H9 (cell line): ENCODE measurements around the gene CENPP. TPM values are rescaled to one million over a fixed set of nuclear protein-coding genes. Genes with fewer than 3 reads are reported as not detected.

Source experiments
- DNase-seq: peaks from one replicate; pipeline ENCODE4 v3.0.0-alpha.2; 2017
- H2AFZ ChIP-seq: one replicate; pipeline ENCODE4 v1.6.1; 2013; ENCODE audit warnings: mild to moderate bottlenecking, low read length, control low read depth, moderate library complexity
- H2AK5ac ChIP-seq: 2 replicates; pipeline ENCODE4 v1.6.1; 2013; ENCODE audit warnings: low read length, control low read depth, mixed read lengths; ENCODE audit not compliant: insufficient read length
- H2BK120ac ChIP-seq: one replicate; pipeline ENCODE4 v1.6.1; 2013; ENCODE audit warnings: low read depth, mild to moderate bottlenecking, low read length, control low read depth, inconsistent platforms; ENCODE audit not compliant: poor library complexity, severe bottlenecking
- H2BK12ac ChIP-seq: 2 replicates; pipeline ENCODE4 v1.6.1; 2013; ENCODE audit warnings: low read length, control low read depth, mixed read lengths, low read depth; ENCODE audit not compliant: insufficient read length
- H2BK15ac ChIP-seq: 2 replicates; pipeline ENCODE4 v1.6.1; 2013; ENCODE audit warnings: low read depth, low read length, control low read depth
- H2BK20ac ChIP-seq: one replicate; pipeline ENCODE4 v1.6.1; 2013; ENCODE audit warnings: low read depth, mild to moderate bottlenecking, low read length, control low read depth, inconsistent platforms; ENCODE audit not compliant: poor library complexity, severe bottlenecking
- H2BK5ac ChIP-seq: 2 replicates; pipeline ENCODE4 v1.6.1; 2013; ENCODE audit warnings: low read length, control low read depth, mixed read lengths; ENCODE audit not compliant: insufficient read length
- H3K14ac ChIP-seq: 2 replicates; pipeline ENCODE4 v1.6.1; 2013; ENCODE audit warnings: low read length, control low read depth; ENCODE audit not compliant: insufficient read depth
- H3K18ac ChIP-seq: 2 replicates; pipeline ENCODE4 v1.6.1; 2013; ENCODE audit warnings: low read depth, mild to moderate bottlenecking, mixed read lengths, low read length, control low read depth; ENCODE audit not compliant: insufficient read length
- H3K23ac ChIP-seq: 2 replicates; pipeline ENCODE4 v1.6.1; 2013; ENCODE audit warnings: low read length, control low read depth, mixed read lengths, low read depth; ENCODE audit not compliant: insufficient read length
- H3K23me2 ChIP-seq: 2 replicates; pipeline ENCODE4 v1.6.1; 2013; ENCODE audit warnings: low read depth, mild to moderate bottlenecking, mixed read lengths, low read length, control low read depth; ENCODE audit not compliant: insufficient read length, poor library complexity, severe bottlenecking
- H3K27ac ChIP-seq: 2 replicates; pipeline ENCODE4 v1.5.1; 2013; ENCODE audit warnings: low read length, control low read depth, mixed read lengths, low read depth; ENCODE audit not compliant: insufficient read length
- H3K27me3 ChIP-seq: 2 replicates; pipeline ENCODE4 v1.6.1; 2013; ENCODE audit warnings: low read length, control low read depth, inconsistent platforms; ENCODE audit not compliant: insufficient read depth
- H3K4ac ChIP-seq: 2 replicates; pipeline ENCODE4 v1.6.1; 2013; ENCODE audit warnings: low read depth, mild to moderate bottlenecking, control low read depth, inconsistent platforms, low read length, moderate library complexity
- H3K4me1 ChIP-seq: 2 replicates; pipeline ENCODE4 v1.6.1; 2013; ENCODE audit warnings: low read length, control low read depth, inconsistent platforms; ENCODE audit not compliant: insufficient read depth
- H3K4me2 ChIP-seq: 2 replicates; pipeline ENCODE4 v1.6.1; 2013; ENCODE audit warnings: low read length, control low read depth, mixed read lengths; ENCODE audit not compliant: insufficient read length, insufficient read depth
- H3K56ac ChIP-seq: 2 replicates; pipeline ENCODE4 v1.6.1; 2013; ENCODE audit warnings: low read depth, mild to moderate bottlenecking, mixed read lengths, low read length, control low read depth; ENCODE audit not compliant: insufficient read length
- H3K79me1 ChIP-seq: 2 replicates; pipeline ENCODE4 v1.6.1; 2013; ENCODE audit warnings: low read depth, mild to moderate bottlenecking, moderate library complexity, low read length, control low read depth, inconsistent platforms; ENCODE audit not compliant: insufficient read depth, poor library complexity, severe bottlenecking
- H3K79me2 ChIP-seq: 2 replicates; pipeline ENCODE4 v1.6.1; 2013; ENCODE audit warnings: low read length, control low read depth, inconsistent platforms; ENCODE audit not compliant: insufficient read depth
- H3K9ac ChIP-seq: 2 replicates; pipeline ENCODE4 v1.6.1; 2013; ENCODE audit warnings: low read length, control low read depth, mixed read lengths; ENCODE audit not compliant: insufficient read length; ENCODE audit errors: extremely low read depth
- H3K9me3 ChIP-seq: one replicate; pipeline ENCODE4 v1.6.1; 2013; ENCODE audit warnings: low read depth, low read length, inconsistent platforms; ENCODE audit not compliant: control insufficient read depth
- H3T11ph ChIP-seq: one replicate; pipeline ENCODE4 v1.6.1; 2013; ENCODE audit warnings: mild to moderate bottlenecking, low read length, control low read depth, inconsistent platforms
- H4K20me1 ChIP-seq: one replicate; pipeline ENCODE4 v1.6.1; 2013; ENCODE audit not compliant: control insufficient read depth, insufficient read length, insufficient read depth
- H4K5ac ChIP-seq: 2 replicates; pipeline ENCODE4 v1.6.1; 2013; ENCODE audit warnings: low read depth, mild to moderate bottlenecking, mixed read lengths, low read length, control low read depth; ENCODE audit not compliant: insufficient read length
- H4K8ac ChIP-seq: replicated peaks from 2 replicates; pipeline ENCODE4 v1.6.1; 2013; ENCODE audit warnings: low read length, control low read depth, mixed read lengths, low read depth; ENCODE audit not compliant: insufficient read length
- H4K91ac ChIP-seq: 2 replicates; pipeline ENCODE4 v1.6.1; 2013; ENCODE audit warnings: low read depth, mild to moderate bottlenecking, moderate library complexity, mixed read lengths, low read length, control low read depth; ENCODE audit not compliant: insufficient read length
- H3K27ac Mint-ChIP-seq, 3 experiments: 2 replicates in 2 of 3; 3 replicates in 1 of 3; pipeline ENCODE4 v1.8.0; 2020 to 2021; ENCODE audit warnings: mixed read lengths in 3 of 3, mild to moderate bottlenecking in 1 of 3, moderate library complexity in 1 of 3
- H3K27me3 Mint-ChIP-seq: 2 replicates; pipeline ENCODE4 v1.8.0; 2021; ENCODE audit warnings: low read depth, mild to moderate bottlenecking, moderate library complexity, mixed read lengths
- H3K36me3 Mint-ChIP-seq, 3 experiments: 2 replicates in 2 of 3; 3 replicates in 1 of 3; pipeline ENCODE4 v1.8.0; 2020 to 2021; ENCODE audit warnings: low read depth in 3 of 3, mixed read lengths in 3 of 3; ENCODE audit not compliant: insufficient read depth in 1 of 3
- H3K4me1 Mint-ChIP-seq, 2 experiments: 2 replicates each; pipeline ENCODE4 v1.8.0; 2020; ENCODE audit warnings: mixed read lengths in 2 of 2
- H3K4me3 Mint-ChIP-seq, 2 experiments: 2 replicates in 1 of 2; 3 replicates in 1 of 2; pipeline ENCODE4 v1.8.0; 2020 to 2021; ENCODE audit warnings: mild to moderate bottlenecking in 2 of 2, mixed read lengths in 2 of 2, moderate library complexity in 1 of 2
- H3K9me3 Mint-ChIP-seq, 2 experiments: 2 replicates in 1 of 2; 3 replicates in 1 of 2; pipeline ENCODE4 v1.8.0; 2020; ENCODE audit warnings: mild to moderate bottlenecking in 2 of 2, mixed read lengths in 2 of 2, moderate library complexity in 1 of 2
- WGBS: extraction: QIAGEN DNeasy Blood & Tissue Kit; methylation state at CpG from one replicate; pipeline ENCODE4 v1.1.7; 2013; ENCODE audit warnings: missing lambda C conversion rate, low lambda C conversion rate, mixed read lengths; ENCODE audit not compliant: insufficient read length; ENCODE audit errors: extremely low coverage; 5-methylcytosine and 5-hydroxymethylcytosine counted together
- total RNA-seq: library from RNA; stranded (reverse); gene quantifications from 2 replicates; pipeline ENCODE4 v1.2.1, GENCODE V29; 2021
- TF ChIP-seq, protein P1 (sequence below): fragments of 200-600 bp; sonication (generic); conservative IDR thresholded peaks from 3 replicates; pipeline ENCODE4 v1.8.0; 2021; ENCODE audit warnings: antibody characterized with exemption, mild to moderate bottlenecking

Gene CENPP
- total RNA-seq, 1 experiment from 2014 or later, result 9.1 TPM

GRCh38 chr9:92359394-92359995 is 33.7 kb downstream of the CENPP start:
- Histone ChIP-seq H2AK5ac (no peak overlapping the region), H3K27me3 (no peaks in the 10 kb centered on the region), H2BK5ac (no peak overlapping the region), H3K56ac (no peak overlapping the region), H3K9ac (no peak overlapping the region), H3K79me1 (no peaks in the 10 kb centered on the region), H4K91ac (no peak overlapping the region), H3K4ac (no peak overlapping the region), H2BK120ac (no peak overlapping the region), H3K9me3 (no peaks in the 10 kb centered on the region), H4K20me1 (no peaks in the 10 kb centered on the region), H3K14ac (no peak overlapping the region), H3K23ac (no peak overlapping the region), H2AFZ (no peak overlapping the region), H4K8ac (no peak overlapping the region), H3K23me2 (no peaks in the 10 kb centered on the region), H3T11ph (no peak overlapping the region), H3K18ac (no peak overlapping the region), H2BK15ac (no peak overlapping the region), H3K4me2 (no peak overlapping the region), H3K27ac (no peak overlapping the region), H3K79me2 (no peaks in the 10 kb centered on the region), H4K5ac (no peak overlapping the region), H2BK12ac (no peak overlapping the region), H2BK20ac (no peak overlapping the region), H3K4me1 (no peaks in the 10 kb centered on the region)
- TF ChIP-seq, protein P1, sequence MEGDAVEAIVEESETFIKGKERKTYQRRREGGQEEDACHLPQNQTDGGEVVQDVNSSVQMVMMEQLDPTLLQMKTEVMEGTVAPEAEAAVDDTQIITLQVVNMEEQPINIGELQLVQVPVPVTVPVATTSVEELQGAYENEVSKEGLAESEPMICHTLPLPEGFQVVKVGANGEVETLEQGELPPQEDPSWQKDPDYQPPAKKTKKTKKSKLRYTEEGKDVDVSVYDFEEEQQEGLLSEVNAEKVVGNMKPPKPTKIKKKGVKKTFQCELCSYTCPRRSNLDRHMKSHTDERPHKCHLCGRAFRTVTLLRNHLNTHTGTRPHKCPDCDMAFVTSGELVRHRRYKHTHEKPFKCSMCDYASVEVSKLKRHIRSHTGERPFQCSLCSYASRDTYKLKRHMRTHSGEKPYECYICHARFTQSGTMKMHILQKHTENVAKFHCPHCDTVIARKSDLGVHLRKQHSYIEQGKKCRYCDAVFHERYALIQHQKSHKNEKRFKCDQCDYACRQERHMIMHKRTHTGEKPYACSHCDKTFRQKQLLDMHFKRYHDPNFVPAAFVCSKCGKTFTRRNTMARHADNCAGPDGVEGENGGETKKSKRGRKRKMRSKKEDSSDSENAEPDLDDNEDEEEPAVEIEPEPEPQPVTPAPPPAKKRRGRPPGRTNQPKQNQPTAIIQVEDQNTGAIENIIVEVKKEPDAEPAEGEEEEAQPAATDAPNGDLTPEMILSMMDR, result no peak
- no peaks in the 10 kb centered on the region for H3K27me3 Mint-ChIP-seq
- no peak overlapping the region for H3K27ac Mint-ChIP-seq
- no CpG with 5 or more reads among the region's 2 CpGs for WGBS
- H3K9me3 Mint-ChIP-seq, result peaks cover 18 to 21% of the 10 kb centered on the region in 2 experiments
- DNase-seq, result no peak
- no peaks in the 10 kb centered on the region for H3K4me1 Mint-ChIP-seq
- H3K4me3 Mint-ChIP-seq, result no peak overlapping the region
- H3K36me3 Mint-ChIP-seq, result peaks cover 19 to 29% (median 25%) of the 10 kb centered on the region in 3 experiments
